ENCODE results near the gene FAM83B.
"Not testable (repeated sequence)": the region's sequence is repeated elsewhere in the genome, so short reads cannot be mapped to it uniquely, and the experiment has no call there.

The FAM83B gene

GRCh38 chr6:54860132-54860531, 13.6 kb downstream of the FAM83B start:
- intact Hi-C loops (cut with DNase I): no loop called here
- DNase-seq: no peak

DNA sequence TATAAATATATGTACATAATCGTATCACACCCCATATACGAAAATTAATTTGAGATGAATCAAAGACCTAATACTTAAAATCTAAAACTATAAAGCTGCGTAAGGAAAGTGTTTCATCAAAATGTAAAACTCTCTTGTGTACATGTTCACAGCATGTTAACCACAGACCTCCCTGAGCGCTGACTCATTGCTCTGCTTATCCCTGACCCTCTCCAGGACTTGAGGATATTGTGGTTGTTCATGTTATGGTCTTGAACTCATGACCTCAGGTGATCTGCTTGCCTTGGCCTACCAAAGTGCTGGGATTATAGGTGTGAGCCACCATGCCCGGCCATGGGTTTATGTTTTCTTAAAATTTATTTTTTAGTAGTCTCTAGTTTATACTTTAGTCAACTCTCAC, 14.2 kb downstream of the FAM83B start:
- DNase-seq: no peak
- intact Hi-C loops (cut with DNase I): no loop called here

DNA sequence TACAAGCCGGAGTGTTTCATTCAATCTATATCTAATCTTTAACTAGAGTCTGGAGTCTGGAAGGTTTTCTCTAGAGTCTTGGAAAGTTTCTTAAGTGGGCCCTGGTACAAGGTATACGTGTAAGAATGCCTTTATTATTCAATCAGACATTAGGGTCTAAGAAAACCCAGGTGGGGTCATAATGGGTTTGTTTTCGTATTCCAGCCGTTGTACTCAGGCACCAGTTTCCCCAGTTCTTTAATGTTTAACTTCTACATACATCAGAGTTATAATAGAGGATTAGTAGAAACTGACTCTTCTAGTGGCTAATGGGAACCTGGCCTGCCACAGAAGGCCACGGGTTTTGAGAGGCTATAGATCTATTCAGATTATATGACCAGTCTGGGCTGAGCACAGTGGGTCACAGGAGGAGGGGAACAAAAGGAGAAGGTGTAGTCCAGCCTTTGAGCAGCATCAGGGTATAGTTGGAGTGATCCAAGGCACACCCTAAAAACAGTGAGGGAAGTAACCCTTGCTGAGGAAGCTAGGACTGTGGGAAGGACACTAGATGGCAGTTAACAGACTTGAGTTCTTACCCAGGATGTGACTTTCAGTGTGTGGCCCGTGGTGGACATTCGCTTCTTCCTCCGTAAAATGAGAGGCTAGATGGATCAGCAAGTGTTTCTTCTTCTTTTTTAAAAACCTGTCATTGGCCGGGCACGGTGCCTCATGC, 15.5 kb downstream of the FAM83B start:
- intact Hi-C loops (cut with DNase I): no loop called here
- no peak for DNase-seq

DNA sequence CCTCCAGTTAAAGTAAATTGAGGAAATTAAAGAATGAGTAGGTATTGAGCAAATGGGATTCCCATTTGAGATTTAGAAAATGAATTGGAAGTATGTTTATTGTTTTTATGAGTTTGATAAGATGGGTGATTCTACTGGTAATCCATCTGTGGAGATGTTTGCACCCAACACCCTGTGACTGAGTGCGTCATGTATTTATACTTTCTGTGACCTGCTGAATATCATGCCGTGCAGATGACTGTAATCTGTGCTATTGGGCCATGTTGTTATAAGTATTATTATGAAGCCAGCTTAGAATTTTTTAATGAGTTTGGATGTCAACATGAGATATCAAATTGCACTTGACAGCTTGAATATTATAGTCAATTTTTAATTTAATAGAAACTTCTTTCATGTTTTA, 17.7 kb downstream of the FAM83B start:
- no peak for DNase-seq
- intact Hi-C loops (cut with DNase I): no loop called here

DNA sequence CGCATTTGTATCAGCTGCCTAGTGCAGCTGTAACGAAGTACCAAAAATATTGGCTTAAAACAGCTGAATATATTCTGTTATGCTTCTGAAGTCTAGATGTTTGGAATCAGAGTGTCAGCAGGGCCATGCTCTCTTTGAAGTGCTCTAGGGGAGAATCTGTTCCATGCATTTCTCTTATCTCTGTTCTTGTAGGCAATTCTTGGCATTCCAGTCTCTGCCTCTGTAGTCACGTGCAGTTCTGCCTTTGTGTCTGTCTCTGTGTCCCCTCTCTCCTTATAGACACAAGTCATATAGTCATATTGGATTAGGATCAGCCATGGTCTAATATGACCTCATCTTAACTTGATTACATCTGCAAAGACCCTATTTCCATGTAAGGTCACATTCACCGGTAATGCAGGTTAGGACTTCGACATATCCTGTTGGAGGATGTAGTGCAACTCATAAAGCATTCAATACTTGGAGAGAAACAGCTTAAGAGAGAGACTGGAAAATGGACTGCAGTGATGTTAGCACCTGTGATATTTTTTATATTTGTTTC, 18.6 kb downstream of the FAM83B start:
- intact Hi-C loops (cut with DNase I): no loop called here
- DNase-seq: no peak

DNA sequence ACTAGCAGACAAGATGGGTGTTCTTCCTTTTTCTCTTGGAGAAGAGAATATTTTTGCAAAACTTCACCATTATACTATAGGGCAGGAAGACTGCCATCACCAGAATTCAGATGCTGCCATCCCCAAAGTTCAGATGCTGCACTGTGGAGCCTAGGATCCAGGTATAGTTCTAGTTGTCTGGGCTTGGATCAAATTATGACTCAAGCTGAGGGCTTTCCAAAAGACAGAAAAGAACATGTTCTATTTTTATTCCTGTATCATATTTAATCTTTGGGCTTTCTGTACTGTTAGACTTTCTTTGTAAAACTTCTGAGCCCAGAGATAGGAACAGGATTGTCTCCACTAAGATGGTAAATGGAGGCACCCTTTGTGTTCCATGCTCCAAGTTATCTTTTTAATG, 22.0 kb downstream of the FAM83B start:
- no peak for DNase-seq
- intact Hi-C loops (cut with DNase I): no loop called here

- intact Hi-C loops (cut with DNase I): no loop called here
- DNase-seq: no peak
Measured at GRCh38 chr6:54873599-54873998, 27.0 kb downstream of the FAM83B start.

GRCh38 chr6:54874349-54875048, 27.9 kb downstream of the FAM83B start:
- no peak for DNase-seq
- intact Hi-C loops (cut with DNase I): no loop called here

DNA sequence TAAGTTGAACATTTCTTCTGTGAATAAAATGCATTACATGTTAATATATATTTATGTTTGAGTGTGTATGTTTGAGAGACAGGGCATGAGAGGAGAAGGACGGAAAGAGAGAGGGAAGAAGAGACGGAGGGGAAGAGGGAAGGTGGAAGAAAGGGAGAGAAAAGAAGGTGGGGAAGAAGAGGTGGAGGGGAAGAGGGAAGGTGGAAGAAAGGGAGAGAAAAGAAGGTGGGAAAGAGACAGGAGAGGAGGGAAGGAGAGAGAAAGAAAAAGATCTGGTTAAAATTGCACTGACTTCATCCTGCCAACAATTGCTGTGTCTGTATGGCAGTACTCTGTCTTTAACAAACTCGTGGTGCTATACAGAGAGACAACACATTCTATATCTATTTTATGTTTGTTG, 29.0 kb downstream of the FAM83B start:
- no peak for DNase-seq
- intact Hi-C loops (cut with DNase I): no loop called here

DNA sequence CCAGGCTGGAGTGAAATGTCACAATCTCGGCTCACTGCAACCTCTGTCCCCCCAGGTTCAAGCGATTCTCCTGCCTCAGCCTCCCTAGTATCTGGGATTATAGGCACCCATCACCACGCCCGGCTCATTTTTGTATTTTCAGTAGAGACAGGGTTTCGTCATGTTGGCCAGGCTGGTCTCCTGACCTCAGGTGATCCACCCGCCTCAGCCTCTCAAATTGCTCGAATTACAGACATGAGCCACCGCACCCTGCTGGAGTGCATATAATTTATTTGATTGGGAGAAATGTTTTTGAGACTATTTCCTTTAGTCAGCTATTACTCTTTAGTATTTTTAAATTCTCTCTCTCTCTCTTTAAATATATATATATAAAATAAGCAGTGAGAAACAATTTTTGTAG, 29.8 kb downstream of the FAM83B start:
- intact Hi-C loops (cut with DNase I): no loop called here
- DNase-seq: no peak

- intact Hi-C loops (cut with DNase I): no loop called here
- DNase-seq: no peak
Measured at GRCh38 chr6:54876871-54877270, 30.3 kb downstream of the FAM83B start.

- intact Hi-C loops (cut with DNase I): no loop called here
- DNase-seq: no peak
Measured at GRCh38 chr6:54877713-54878317, 31.2 kb downstream of the FAM83B start.

DNA sequence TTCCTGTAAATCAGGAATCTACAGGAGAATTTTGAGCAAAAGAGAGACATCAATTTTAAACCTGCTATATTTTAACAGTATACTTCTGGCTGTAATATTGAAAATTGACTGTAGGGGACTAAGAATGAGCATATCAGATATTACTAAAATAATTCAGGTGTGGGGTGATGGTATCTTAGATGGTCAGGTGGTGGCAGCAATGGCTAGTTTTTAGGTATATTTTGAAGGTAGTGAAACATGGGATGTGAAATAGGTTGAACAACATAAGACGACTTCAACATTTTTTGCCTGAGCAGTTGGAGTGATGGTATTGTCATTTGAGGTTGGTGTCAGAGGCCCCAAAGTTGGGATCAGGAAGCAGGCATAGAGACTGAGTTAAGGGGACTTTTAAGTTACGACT, 32.1 kb downstream of the FAM83B start:
- intact Hi-C loops (cut with DNase I): no loop called here
- no peak for DNase-seq

GRCh38 chr6:54879188-54879985, 32.8 kb downstream of the FAM83B start:
- DNase-seq: no peak
- intact Hi-C loops (cut with DNase I): no loop called here

- no peak for DNase-seq
- intact Hi-C loops (cut with DNase I): no loop called here
Measured at GRCh38 chr6:54881067-54881730, 34.6 kb downstream of the FAM83B start.

- DNase-seq; intact Hi-C loops (cut with DNase I): not testable (repeated sequence)
Measured at GRCh38 chr6:54881891-54882290, 35.3 kb downstream of the FAM83B start.

- intact Hi-C loops (cut with DNase I): no loop called here
- no peak for DNase-seq
Measured at GRCh38 chr6:54886932-54887584, 40.5 kb downstream of the FAM83B start.

GRCh38 chr6:54891536-54891935, 45.0 kb downstream of the FAM83B start:
- no peak for DNase-seq
- intact Hi-C loops (cut with DNase I): no loop called here

DNA sequence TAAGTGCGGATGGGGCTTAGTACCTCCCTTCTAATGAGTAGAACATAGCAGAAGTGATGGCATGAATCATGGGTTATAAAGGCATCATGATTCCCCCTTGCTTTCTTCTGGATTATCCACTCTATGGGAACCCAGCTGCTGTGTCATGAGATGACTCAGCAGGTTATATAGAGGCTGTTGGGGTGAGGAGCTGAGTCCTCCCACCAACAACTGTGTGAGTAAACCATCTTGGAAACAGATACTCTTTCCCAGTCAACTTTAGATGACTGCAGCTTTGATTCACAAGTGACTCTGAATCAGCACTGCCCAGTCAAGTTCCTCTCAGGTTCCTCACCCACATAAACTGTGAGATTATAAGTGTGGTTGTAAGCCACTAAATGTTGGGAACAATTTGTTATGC, 46.3 kb downstream of the FAM83B start:
- intact Hi-C loops (cut with DNase I): no loop called here
- DNase-seq: no peak

Data from head of caudate nucleus (tissue), 42 donors.